Measurements from ENCODE around the gene SVOP.

GRCh38 chr12:109018296-109018695 lies 2.6 kb downstream of the SVOP start:
- TF ChIP-seq POLR2AphosphoS5 (IDR thresholded peaks at IDR 0.05) (no peak), CTCF (IDR thresholded peaks at IDR 0.05) (no peak), POLR2A (IDR thresholded peaks at IDR 0.05) (no peak), EP300 (IDR thresholded peaks at IDR 0.05) (no peak)
